SK-N-SH (cell line): ENCODE measurements around the gene SOS2. TPM values are rescaled to one million over a fixed set of nuclear protein-coding genes. Genes with fewer than 3 reads are reported as not detected.
A peak's percentile ranks its signal among the peaks of the same experiment; 100 is the strongest.

Source experiments
- CTCF ChIA-PET: fragments of 300-600, 350-600 bp; formaldehyde crosslinking; extraction: SDS; loops from one replicate; lab custom pipeline; 2021; lab: Yijun Ruan, JAX
- POLR2A ChIA-PET: fragments of 350-600 bp; sonication (Branson Sonifier 250); formaldehyde crosslinking; extraction: SDS; loops from one replicate; lab custom pipeline; 2020; ENCODE audit warnings: antibody characterized with exemption, inconsistent platforms; lab: Yijun Ruan, JAX
- DNase-seq: peaks from one replicate; pipeline ENCODE4 v3.0.0; 2012
- H2AFZ ChIP-seq: fragments of 200-600 bp; sonication (generic); 2 replicates; pipeline ENCODE4 v1.8.1; 2016; ENCODE audit warnings: antibody characterized with exemption, mild to moderate bottlenecking, low read depth
- H3F3A ChIP-seq: fragments of 200-600 bp; sonication (generic); replicated peaks from 2 replicates; pipeline ENCODE3; 2016; ENCODE audit warnings: antibody characterized with exemption, mild to moderate bottlenecking; ENCODE audit not compliant: insufficient read depth
- H3K27ac ChIP-seq, 2 experiments: fragments of 200-500 bp in 1 of 2; fragments of 200-600 bp in 1 of 2; sonication (Bioruptor generic) in 1 of 2; sonication (generic), shearing (Covaris generic) in 1 of 2; 2 replicates each; pipeline versions ENCODE4 v1.5.1 to v1.6.1; 2014 to 2016; ENCODE audit warnings: low read depth in 2 of 2, inconsistent platforms in 1 of 2, low read length in 1 of 2, mild to moderate bottlenecking in 1 of 2, mixed read lengths in 1 of 2
- H3K27me3 ChIP-seq: fragments of 200-600 bp; sonication (generic), shearing (Covaris generic); 2 replicates; pipeline ENCODE4 v1.6.1; 2016; ENCODE audit warnings: mixed run types; ENCODE audit not compliant: insufficient read depth
- H3K36me3 ChIP-seq, 2 experiments: fragments of 200-500 bp in 1 of 2; fragments of 200-600 bp in 1 of 2; sonication (Bioruptor generic) in 1 of 2; sonication (generic) in 1 of 2; replicated peaks in 1 of 2; 2 replicates each; pipeline versions ENCODE3 to v1.5.1; 2014 to 2016; ENCODE audit warnings: low read length in 1 of 2, mild to moderate bottlenecking in 1 of 2; ENCODE audit not compliant: insufficient read depth in 2 of 2, control insufficient read depth in 1 of 2
- H3K4me1 ChIP-seq, 2 experiments: fragments of 200-500 bp in 1 of 2; fragments of 200-600 bp in 1 of 2; sonication (Bioruptor generic) in 1 of 2; sonication (generic), shearing (Covaris generic) in 1 of 2; 2 replicates each; pipeline versions ENCODE4 v1.5.1 to v1.6.1; 2014 to 2016; ENCODE audit warnings: low read depth in 1 of 2, low read length in 1 of 2, mixed run types in 1 of 2; ENCODE audit not compliant: insufficient read depth in 2 of 2, control insufficient read depth in 1 of 2
- H3K4me2 ChIP-seq: fragments of 200-600 bp; sonication (generic), shearing (Covaris generic); 2 replicates; pipeline ENCODE4 v1.6.1; 2017; ENCODE audit warnings: mixed run types
- H3K4me3 ChIP-seq, 2 experiments: fragments of 200-500 bp in 1 of 2; fragments of 200-600 bp in 1 of 2; sonication (Bioruptor generic) in 1 of 2; sonication (generic), shearing (Covaris generic) in 1 of 2; 2 replicates each; pipeline versions ENCODE4 v1.5.1 to v1.8.1; 2014 to 2016; ENCODE audit warnings: low read depth in 2 of 2, inconsistent platforms in 1 of 2, low read length in 1 of 2, mild to moderate bottlenecking in 1 of 2, mixed read lengths in 1 of 2, moderate library complexity in 1 of 2
- H3K79me2 ChIP-seq: fragments of 200-600 bp; sonication (generic); 2 replicates; pipeline ENCODE4 v1.8.1; 2017; ENCODE audit warnings: mild to moderate bottlenecking; ENCODE audit not compliant: insufficient read depth
- H3K9ac ChIP-seq: fragments of 200-600 bp; sonication (generic); 2 replicates; pipeline ENCODE4 v1.6.1; 2017; ENCODE audit warnings: mixed run types
- H3K9me2 ChIP-seq: fragments of 200-600 bp; sonication (generic); 2 replicates; pipeline ENCODE4 v1.6.1; 2017; ENCODE audit warnings: mixed run types
- H3K9me3 ChIP-seq: fragments of 200-600 bp; sonication (generic); 2 replicates; pipeline ENCODE4 v1.6.1; 2017; ENCODE audit warnings: mixed run types, mild to moderate bottlenecking, moderate library complexity
- H4K20me1 ChIP-seq: fragments of 200-600 bp; sonication (generic); 2 replicates; pipeline ENCODE4 v1.6.1; 2017; ENCODE audit warnings: mild to moderate bottlenecking, mixed run types; ENCODE audit not compliant: insufficient read depth
- CHD2 ChIP-seq: fragments of 150-350 bp; IDR thresholded peaks from 2 replicates; pipeline ENCODE4 v1.6.1; 2018; ENCODE audit warnings: low read length; ENCODE audit not compliant: partially characterized antibody
- ELF1 ChIP-seq: IDR thresholded peaks from 2 replicates; pipeline ENCODE4 v1.4.0; 2012
- EP300 ChIP-seq, 2 experiments: IDR thresholded peaks; 2 replicates each; pipeline versions ENCODE4 v1.4.0 to v1.6.1; 2012; ENCODE audit warnings: borderline replicate concordance in 1 of 2, low read depth in 1 of 2, low read length in 1 of 2
- EZH2phosphoT487 ChIP-seq: fragments of 200-600 bp; sonication (generic); IDR thresholded peaks from 2 replicates; pipeline ENCODE4 v1.6.1; 2017; ENCODE audit warnings: low read depth, mixed run types, mild to moderate bottlenecking, antibody characterized with exemption, moderate library complexity, borderline replicate concordance
- FOSL2 ChIP-seq: IDR thresholded peaks from 2 replicates; pipeline ENCODE4 v1.4.0; 2012; ENCODE audit warnings: low read depth, mild to moderate bottlenecking, moderate library complexity, borderline replicate concordance
- FOXM1 ChIP-seq: IDR thresholded peaks from 2 replicates; pipeline ENCODE4 v1.4.0; 2012; ENCODE audit warnings: low read depth, mild to moderate bottlenecking
- GATA2 ChIP-seq: sonication (generic); formaldehyde crosslinking; IDR thresholded peaks from 2 replicates; pipeline ENCODE4 v1.5.0; 2020; ENCODE audit warnings: mild to moderate bottlenecking, missing genetic modification reagents
- JUND ChIP-seq: IDR thresholded peaks from 2 replicates; pipeline ENCODE4 v1.4.0; 2012
- MEF2A ChIP-seq: IDR thresholded peaks from 2 replicates; pipeline ENCODE4 v1.4.0; 2012; ENCODE audit warnings: low read depth, borderline replicate concordance
- MXI1 ChIP-seq: IDR thresholded peaks from 2 replicates; pipeline ENCODE4 v1.6.1; 2012; ENCODE audit warnings: mild to moderate bottlenecking, low read depth, low read length, improper control_type of control experiment
- NFIC ChIP-seq: IDR thresholded peaks from 2 replicates; pipeline ENCODE4 v1.4.0; 2012; ENCODE audit warnings: borderline replicate concordance
- NRF1 ChIP-seq: IDR thresholded peaks from 2 replicates; pipeline ENCODE4 v1.6.1; 2012; ENCODE audit warnings: low read depth, mild to moderate bottlenecking, low read length
- POLR2AphosphoS5 ChIP-seq: IDR thresholded peaks from 2 replicates; pipeline ENCODE4 v1.6.1; 2012; ENCODE audit warnings: low read depth, low read length
- RAD21 ChIP-seq: IDR thresholded peaks from 2 replicates; pipeline ENCODE4 v1.6.1; 2012; ENCODE audit warnings: mild to moderate bottlenecking, low read length
- RCOR1 ChIP-seq: fragments of 150-350 bp; IDR thresholded peaks from 2 replicates; pipeline ENCODE4 v1.6.1; 2017; ENCODE audit warnings: antibody characterized with exemption, low read length
- RXRA ChIP-seq: IDR thresholded peaks from 2 replicates; pipeline ENCODE4 v1.4.0; 2012; ENCODE audit warnings: low read depth, mild to moderate bottlenecking, borderline replicate concordance
- SIN3A ChIP-seq: IDR thresholded peaks from 2 replicates; pipeline ENCODE4 v1.6.1; 2012; ENCODE audit warnings: low read depth, mild to moderate bottlenecking, low read length, moderate library complexity, borderline replicate concordance
- SMC3 ChIP-seq: IDR thresholded peaks from 2 replicates; pipeline ENCODE4 v1.6.1; 2012; ENCODE audit warnings: low read depth, low read length, improper control_type of control experiment
- TAF1 ChIP-seq: IDR thresholded peaks from 2 replicates; pipeline ENCODE4 v1.6.1; 2012; ENCODE audit warnings: low read depth, mild to moderate bottlenecking, low read length, moderate library complexity, borderline replicate concordance
- TCF12 ChIP-seq: IDR thresholded peaks from 2 replicates; pipeline ENCODE4 v1.4.0; 2012
- YY1 ChIP-seq: IDR thresholded peaks from 2 replicates; pipeline ENCODE4 v1.4.0; 2012; ENCODE audit warnings: low read depth, mild to moderate bottlenecking
- WGBS: methylation state at CpG from one replicate; pipeline ENCODE4 v1.1.6; 2017; ENCODE audit warnings: low lambda C conversion rate; 5-methylcytosine and 5-hydroxymethylcytosine counted together
- polyA plus RNA-seq, 3 experiments: library from polyadenylated mRNA; depleted of rRNA; stranded (reverse); fragments of >200 nt; gene quantifications; 2 replicates each; pipeline ENCODE4 v1.2.3, GENCODE V29; 2012
- TF ChIP-seq, protein P1 (sequence below): fragments of 150-350 bp; IDR thresholded peaks from 2 replicates; pipeline ENCODE4 v1.6.1; 2017; ENCODE audit warnings: antibody characterized with exemption, low read length, low read depth, borderline replicate concordance
- TF ChIP-seq, protein P2 (sequence below): IDR thresholded peaks from 2 replicates; pipeline ENCODE4 v1.4.0; 2012; ENCODE audit warnings: low read depth, borderline replicate concordance
- TF ChIP-seq, protein P3 (sequence below): fragments of 200-600 bp; sonication (generic); IDR thresholded peaks from 2 replicates; pipeline ENCODE4 v1.6.1; 2017; ENCODE audit warnings: antibody characterized with exemption, mild to moderate bottlenecking, moderate library complexity
- TF ChIP-seq, protein P4 (sequence below): fragments of 150-350 bp; IDR thresholded peaks from 2 replicates; pipeline ENCODE4 v1.6.1; 2016; ENCODE audit warnings: mild to moderate bottlenecking, low read depth, low read length
- TF ChIP-seq, protein P5 (sequence below): IDR thresholded peaks from 2 replicates; pipeline ENCODE4 v1.4.0; 2012; ENCODE audit warnings: low read depth, borderline replicate concordance

The SOS2 gene
- polyA plus RNA-seq, 1 of the 3 experiments (the other 2 are of a cell fraction): 6.2 TPM

DNA sequence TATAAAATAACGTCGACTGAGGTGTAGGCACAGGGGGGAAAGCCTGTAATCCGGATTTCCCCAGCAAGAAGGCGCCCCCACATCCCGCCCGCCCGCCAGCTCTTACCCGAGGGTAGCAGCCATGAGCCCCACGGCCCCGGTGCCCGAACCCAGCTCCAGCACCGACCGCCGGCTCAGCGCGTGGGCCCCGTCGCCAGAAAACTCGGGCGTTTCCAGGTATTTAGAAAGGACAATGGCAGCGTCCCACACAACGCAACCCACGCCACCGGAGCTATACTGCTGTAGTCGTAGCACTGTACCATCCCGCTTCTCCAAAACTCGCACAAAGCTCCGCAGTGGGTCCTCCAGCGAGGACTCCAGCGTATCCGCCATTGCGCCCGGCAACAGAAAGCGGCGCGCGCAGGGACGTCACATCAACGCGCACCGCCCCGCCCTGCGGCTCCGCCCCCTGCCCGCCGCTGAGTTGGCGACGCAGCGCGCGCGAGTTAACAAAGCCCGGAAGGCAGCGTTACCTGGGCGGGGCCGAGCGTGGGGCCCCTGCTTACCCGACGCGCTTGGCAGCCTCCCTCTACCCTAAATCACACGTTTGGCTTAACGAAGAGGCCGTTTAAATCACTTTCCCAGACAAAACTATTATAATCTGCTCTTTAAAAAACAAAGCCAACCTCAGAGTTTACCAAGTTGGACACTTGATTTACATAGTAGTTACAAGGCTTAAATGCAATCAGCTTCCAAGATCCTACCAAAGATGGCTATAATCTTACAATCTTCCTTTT lies 115.0 kb downstream of the SOS2 start, which contains the start of gene VCPKMT:
Gene VCPKMT (minus strand): TSS at position 392 of the 776 bp plus-strand sequence. CDS start 20 bp downstream, at position 372.
- H3K4me3 ChIP-seq: peak within 1 kb of the TSS; percentile 86 to 87
- POLR2A ChIA-PET: interaction anchor here (0.6 to 1.4 kb wide), 7 partner anchors 11 to 444 kb away, joined by 3 to 8 read pairs (median 3); partner anchors contain the start of genes ATL1, DMAC2L, L2HGDH and SOS2
- no peaks in the 10 kb centered on the region for H3K9me2 ChIP-seq
- H3K27ac ChIP-seq: peak within 1 kb of the TSS; percentile 88 to 92
- peaks cover 46% of the 10 kb centered on the region for H3K79me2 ChIP-seq
- H3F3A ChIP-seq: peaks cover 36% of the 10 kb centered on the region
- peak within 1 kb of the TSS; percentile 74 for H3K4me2 ChIP-seq
- H3K9me3 ChIP-seq: no peaks in the 10 kb centered on the region
- CTCF ChIA-PET: interaction anchor here (0.6 to 3.2 kb wide), 10 partner anchors 12 to 265 kb away, joined by 3 to 27 read pairs (median 4); no protein-coding TSS in a partner anchor
- no peaks in the 10 kb centered on the region for H4K20me1 ChIP-seq
- H3K27me3 ChIP-seq: no peaks in the 10 kb centered on the region
- peaks cover 43 to 68% of the 10 kb centered on the region in 2 experiments for H3K36me3 ChIP-seq
- H3K9ac ChIP-seq: peak within 1 kb of the TSS; percentile 86
- 0% methylated on average over 24 of the region's 63 CpGs for WGBS
- peaks cover 8% of the 10 kb centered on the region in 2 experiments for H3K4me1 ChIP-seq
- DNase-seq: peak; percentile 95
- peak within 1 kb of the TSS; percentile 99 for H2AFZ ChIP-seq
- no peak for TF ChIP-seq NRF1
- TF ChIP-seq RXRA: no peak
- peak; percentile 94 for TF ChIP-seq TAF1
- no peak for TF ChIP-seq FOSL2
- TF ChIP-seq NFIC: no peak
- TF ChIP-seq ELF1: peak; percentile 80
- no peak for TF ChIP-seq SMC3
- peak; percentile 84 for TF ChIP-seq POLR2AphosphoS5
- peak; percentile 96 for TF ChIP-seq YY1
- TF ChIP-seq, protein P1, sequence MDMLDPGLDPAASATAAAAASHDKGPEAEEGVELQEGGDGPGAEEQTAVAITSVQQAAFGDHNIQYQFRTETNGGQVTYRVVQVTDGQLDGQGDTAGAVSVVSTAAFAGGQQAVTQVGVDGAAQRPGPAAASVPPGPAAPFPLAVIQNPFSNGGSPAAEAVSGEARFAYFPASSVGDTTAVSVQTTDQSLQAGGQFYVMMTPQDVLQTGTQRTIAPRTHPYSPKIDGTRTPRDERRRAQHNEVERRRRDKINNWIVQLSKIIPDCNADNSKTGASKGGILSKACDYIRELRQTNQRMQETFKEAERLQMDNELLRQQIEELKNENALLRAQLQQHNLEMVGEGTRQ: no peak
- TF ChIP-seq, protein P2, sequence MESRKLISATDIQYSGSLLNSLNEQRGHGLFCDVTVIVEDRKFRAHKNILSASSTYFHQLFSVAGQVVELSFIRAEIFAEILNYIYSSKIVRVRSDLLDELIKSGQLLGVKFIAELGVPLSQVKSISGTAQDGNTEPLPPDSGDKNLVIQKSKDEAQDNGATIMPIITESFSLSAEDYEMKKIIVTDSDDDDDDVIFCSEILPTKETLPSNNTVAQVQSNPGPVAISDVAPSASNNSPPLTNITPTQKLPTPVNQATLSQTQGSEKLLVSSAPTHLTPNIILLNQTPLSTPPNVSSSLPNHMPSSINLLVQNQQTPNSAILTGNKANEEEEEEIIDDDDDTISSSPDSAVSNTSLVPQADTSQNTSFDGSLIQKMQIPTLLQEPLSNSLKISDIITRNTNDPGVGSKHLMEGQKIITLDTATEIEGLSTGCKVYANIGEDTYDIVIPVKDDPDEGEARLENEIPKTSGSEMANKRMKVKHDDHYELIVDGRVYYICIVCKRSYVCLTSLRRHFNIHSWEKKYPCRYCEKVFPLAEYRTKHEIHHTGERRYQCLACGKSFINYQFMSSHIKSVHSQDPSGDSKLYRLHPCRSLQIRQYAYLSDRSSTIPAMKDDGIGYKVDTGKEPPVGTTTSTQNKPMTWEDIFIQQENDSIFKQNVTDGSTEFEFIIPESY: 0 out of 2 replicates have a peak, but pooled peaks have one; percentile 11
- peak; percentile 11; the same call in 1 of the 2 replicates for TF ChIP-seq TCF12
- TF ChIP-seq, protein P3, sequence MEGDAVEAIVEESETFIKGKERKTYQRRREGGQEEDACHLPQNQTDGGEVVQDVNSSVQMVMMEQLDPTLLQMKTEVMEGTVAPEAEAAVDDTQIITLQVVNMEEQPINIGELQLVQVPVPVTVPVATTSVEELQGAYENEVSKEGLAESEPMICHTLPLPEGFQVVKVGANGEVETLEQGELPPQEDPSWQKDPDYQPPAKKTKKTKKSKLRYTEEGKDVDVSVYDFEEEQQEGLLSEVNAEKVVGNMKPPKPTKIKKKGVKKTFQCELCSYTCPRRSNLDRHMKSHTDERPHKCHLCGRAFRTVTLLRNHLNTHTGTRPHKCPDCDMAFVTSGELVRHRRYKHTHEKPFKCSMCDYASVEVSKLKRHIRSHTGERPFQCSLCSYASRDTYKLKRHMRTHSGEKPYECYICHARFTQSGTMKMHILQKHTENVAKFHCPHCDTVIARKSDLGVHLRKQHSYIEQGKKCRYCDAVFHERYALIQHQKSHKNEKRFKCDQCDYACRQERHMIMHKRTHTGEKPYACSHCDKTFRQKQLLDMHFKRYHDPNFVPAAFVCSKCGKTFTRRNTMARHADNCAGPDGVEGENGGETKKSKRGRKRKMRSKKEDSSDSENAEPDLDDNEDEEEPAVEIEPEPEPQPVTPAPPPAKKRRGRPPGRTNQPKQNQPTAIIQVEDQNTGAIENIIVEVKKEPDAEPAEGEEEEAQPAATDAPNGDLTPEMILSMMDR: no peak
- TF ChIP-seq MEF2A: no peak
- TF ChIP-seq GATA2 (CRISPR knock-in tag): no peak; the same call in 1 of the 2 replicates
- TF ChIP-seq, protein P4, sequence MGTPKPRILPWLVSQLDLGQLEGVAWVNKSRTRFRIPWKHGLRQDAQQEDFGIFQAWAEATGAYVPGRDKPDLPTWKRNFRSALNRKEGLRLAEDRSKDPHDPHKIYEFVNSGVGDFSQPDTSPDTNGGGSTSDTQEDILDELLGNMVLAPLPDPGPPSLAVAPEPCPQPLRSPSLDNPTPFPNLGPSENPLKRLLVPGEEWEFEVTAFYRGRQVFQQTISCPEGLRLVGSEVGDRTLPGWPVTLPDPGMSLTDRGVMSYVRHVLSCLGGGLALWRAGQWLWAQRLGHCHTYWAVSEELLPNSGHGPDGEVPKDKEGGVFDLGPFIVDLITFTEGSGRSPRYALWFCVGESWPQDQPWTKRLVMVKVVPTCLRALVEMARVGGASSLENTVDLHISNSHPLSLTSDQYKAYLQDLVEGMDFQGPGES: no peak
- no peak for TF ChIP-seq FOXM1
- no peak for TF ChIP-seq RAD21
- peak; percentile 82; the same call in 1 of the 2 replicates for TF ChIP-seq SIN3A
- TF ChIP-seq EZH2phosphoT487: no peak
- peak; percentile 87 for TF ChIP-seq MXI1
- peak; percentile 34; the same call in 1 of the 2 replicates for TF ChIP-seq RCOR1
- TF ChIP-seq EP300 (IDR thresholded peaks at IDR 0.05; ENCODE audit: borderline replicate concordance in 1 of 2, low read depth in 1 of 2, low read length in 1 of 2): 0 out of 4 replicates have a peak, but pooled peaks of 1 of the 2 experiments have one; percentile 21
- TF ChIP-seq, protein P5, sequence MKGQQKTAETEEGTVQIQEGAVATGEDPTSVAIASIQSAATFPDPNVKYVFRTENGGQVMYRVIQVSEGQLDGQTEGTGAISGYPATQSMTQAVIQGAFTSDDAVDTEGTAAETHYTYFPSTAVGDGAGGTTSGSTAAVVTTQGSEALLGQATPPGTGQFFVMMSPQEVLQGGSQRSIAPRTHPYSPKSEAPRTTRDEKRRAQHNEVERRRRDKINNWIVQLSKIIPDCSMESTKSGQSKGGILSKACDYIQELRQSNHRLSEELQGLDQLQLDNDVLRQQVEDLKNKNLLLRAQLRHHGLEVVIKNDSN: no peak
- peak; percentile 71 for TF ChIP-seq CHD2
- TF ChIP-seq JUND: no peak
